GM06990 (cell line): ENCODE measurements around the gene PRXL2C.
A peak's percentile ranks its signal among the peaks of the same experiment; 100 is the strongest.
"Not testable (repeated sequence)": the region's sequence is repeated elsewhere in the genome, so short reads cannot be mapped to it uniquely, and the experiment has no call there.

Experiments used
- DNase-seq: peaks from one replicate; pipeline ENCODE4 v3.0.0-alpha.2; 2011; ENCODE audit not compliant: insufficient read length; ENCODE audit errors: extremely low read depth
- H3K27me3 ChIP-seq: replicated peaks from 2 replicates; pipeline ENCODE4 v1.6.0; 2011; ENCODE audit warnings: low read length; ENCODE audit not compliant: control insufficient read depth, insufficient read depth
- H3K36me3 ChIP-seq: 2 replicates; pipeline ENCODE4 v1.5.1; 2011; ENCODE audit warnings: low read length; ENCODE audit not compliant: control insufficient read depth, insufficient read depth
- H3K4me3 ChIP-seq: replicated peaks from 2 replicates; pipeline ENCODE4 v1.5.1; 2011; ENCODE audit warnings: low read depth, mild to moderate bottlenecking, control low read depth, low read length
- TF ChIP-seq, protein P1 (sequence below): IDR thresholded peaks from 2 replicates; pipeline ENCODE4 v1.5.1; 2011; ENCODE audit warnings: low read length, control low read depth, mild to moderate bottlenecking, inconsistent platforms; ENCODE audit not compliant: insufficient read depth, poor library complexity, severe bottlenecking

PRXL2C gene

DNA sequence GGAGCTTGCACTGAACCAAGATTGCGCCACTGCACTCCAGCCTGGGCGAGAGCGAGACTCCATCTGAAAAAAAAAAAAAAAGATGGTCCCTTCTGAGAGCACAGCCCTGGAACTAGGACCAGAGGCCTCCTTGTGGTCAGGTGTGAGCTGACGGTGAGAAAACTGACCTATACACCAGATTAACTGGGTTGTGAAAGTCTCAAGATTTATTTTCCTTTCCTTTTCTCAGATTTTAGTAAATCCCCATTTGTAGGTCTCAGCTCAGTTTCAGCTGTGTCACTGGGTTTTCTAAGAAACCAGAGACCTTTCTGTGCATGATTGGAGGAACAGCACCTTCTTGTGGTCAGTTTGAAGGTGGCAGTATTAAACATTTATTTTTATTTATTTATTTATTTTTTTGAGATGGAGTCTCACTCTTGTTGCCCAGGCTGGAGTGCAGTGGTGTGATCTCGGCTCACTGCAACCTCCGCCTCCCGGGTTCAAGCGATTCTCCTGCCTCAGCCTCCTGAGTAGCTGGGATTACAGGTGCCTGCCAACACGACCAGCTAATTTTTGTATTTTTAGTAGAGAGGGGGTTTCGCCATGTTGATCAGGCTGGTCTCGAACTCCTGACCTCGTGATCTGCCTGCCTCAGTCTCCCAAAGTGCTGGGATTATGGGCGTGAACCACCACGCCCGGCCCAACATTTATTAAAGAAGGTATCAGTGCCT, 11.7 kb upstream of the PRXL2C start:
- H3K36me3 ChIP-seq, H3K27me3 ChIP-seq, H3K4me3 ChIP-seq: not testable (repeated sequence)
- TF ChIP-seq, protein P1, sequence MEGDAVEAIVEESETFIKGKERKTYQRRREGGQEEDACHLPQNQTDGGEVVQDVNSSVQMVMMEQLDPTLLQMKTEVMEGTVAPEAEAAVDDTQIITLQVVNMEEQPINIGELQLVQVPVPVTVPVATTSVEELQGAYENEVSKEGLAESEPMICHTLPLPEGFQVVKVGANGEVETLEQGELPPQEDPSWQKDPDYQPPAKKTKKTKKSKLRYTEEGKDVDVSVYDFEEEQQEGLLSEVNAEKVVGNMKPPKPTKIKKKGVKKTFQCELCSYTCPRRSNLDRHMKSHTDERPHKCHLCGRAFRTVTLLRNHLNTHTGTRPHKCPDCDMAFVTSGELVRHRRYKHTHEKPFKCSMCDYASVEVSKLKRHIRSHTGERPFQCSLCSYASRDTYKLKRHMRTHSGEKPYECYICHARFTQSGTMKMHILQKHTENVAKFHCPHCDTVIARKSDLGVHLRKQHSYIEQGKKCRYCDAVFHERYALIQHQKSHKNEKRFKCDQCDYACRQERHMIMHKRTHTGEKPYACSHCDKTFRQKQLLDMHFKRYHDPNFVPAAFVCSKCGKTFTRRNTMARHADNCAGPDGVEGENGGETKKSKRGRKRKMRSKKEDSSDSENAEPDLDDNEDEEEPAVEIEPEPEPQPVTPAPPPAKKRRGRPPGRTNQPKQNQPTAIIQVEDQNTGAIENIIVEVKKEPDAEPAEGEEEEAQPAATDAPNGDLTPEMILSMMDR: peak; percentile 75
- peak; percentile 48 for DNase-seq

- TF ChIP-seq, protein P1: no peak
- Histone ChIP-seq H3K27me3 (no peaks in the 10 kb centered on the region), H3K4me3 (no peak overlapping the region), H3K36me3 (no peaks in the 10 kb centered on the region)
- DNase-seq: no peak
These were observed 10.7 kb upstream of the PRXL2C start for GRCh38 chr9:96665789-96666188.

DNA sequence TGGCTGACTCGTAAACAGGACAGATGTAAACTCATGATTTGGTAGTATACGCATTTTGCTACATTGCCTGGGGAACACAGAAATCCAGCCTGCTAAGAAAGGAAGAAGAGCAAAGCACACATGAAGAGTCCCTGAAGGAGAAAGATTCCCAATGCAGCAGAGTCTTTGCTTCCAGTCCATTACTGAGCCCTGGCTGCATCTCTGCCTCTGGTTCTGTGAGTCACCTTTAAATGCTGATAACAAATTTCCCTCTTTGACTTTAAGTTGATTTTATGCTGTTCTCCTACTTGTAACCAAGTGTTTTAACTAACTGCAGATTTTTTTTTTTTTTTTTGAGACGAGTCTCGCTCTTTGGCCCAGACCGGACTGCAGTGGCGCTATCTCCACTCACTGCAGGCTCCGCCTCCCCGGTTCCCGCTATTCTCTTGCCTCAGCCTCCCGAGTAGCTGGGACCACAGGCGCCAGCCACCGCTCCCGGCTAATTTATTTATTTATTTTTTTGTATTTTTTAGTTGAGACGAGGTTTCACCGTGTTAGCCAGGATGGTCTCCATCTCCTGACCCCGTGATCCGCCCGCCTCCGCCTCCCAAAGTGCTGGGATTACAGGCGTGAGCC, 8.5 kb upstream of the PRXL2C start:
- TF ChIP-seq, protein P1: no peak
- no peaks in the 10 kb centered on the region for H3K36me3 ChIP-seq

DNA sequence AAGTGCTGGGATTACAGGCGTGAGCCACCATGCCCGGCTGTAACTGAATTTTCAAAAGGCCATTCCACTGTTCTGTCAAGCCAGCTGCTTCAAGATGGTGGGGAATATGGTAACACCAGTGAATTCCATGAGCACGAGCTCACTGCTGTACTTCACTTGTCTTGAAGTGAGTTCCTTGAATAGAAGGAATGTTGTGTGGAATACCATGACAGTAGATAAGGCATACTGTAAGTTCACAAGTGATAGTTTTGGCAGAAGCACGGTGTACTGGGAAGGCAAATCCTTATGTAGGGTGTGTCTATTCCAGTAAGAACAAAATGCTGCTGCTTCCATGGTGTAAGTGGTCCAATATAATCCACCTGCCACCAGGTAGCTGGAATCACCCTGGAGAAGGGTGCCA, 6.6 kb upstream of the PRXL2C start:
- no peaks in the 10 kb centered on the region for H3K27me3 ChIP-seq
- TF ChIP-seq, protein P1: no peak
- H3K36me3 ChIP-seq: no peaks in the 10 kb centered on the region
- H3K4me3 ChIP-seq: no peak overlapping the region
- DNase-seq: no peak

More for the DNA sequence above, 8.5 kb upstream of the PRXL2C start:
- H3K27me3 ChIP-seq: no peaks in the 10 kb centered on the region
- H3K4me3 ChIP-seq: no peak overlapping the region
- no peak for DNase-seq

DNA sequence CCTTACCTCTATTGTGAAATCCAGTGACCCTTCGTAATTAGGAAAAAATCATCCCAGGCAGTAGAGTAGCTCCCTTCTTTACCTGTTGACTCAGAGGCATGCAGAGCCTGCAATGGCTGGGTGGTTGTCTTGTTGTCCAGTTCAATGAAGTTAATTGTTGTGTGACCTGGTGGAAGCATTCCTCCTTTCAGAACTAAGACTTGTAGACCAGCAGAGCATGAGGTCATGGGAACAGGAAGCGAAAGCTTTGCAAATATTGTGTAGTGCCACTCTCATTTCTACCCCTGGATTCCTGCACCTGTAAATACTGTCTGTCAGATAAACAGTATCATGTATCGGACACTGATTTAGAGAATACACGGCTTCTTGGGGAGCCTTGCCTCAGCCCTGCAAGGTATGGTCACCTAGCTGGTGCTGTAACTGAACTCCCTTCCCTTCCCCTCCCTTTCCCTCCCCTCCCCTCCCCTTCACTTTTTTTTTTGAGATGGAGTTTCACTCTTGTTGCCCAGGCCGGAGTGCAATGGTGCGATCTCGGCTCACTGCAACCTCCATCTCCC, 5.7 kb upstream of the PRXL2C start:
- no peak overlapping the region for H3K4me3 ChIP-seq
- no peaks in the 10 kb centered on the region for H3K27me3 ChIP-seq
- no peaks in the 10 kb centered on the region for H3K36me3 ChIP-seq
- TF ChIP-seq, protein P1: no peak
- DNase-seq: peak; percentile 18
